ENCODE results near the gene PSAPL1.

The PSAPL1 gene

GRCh38 chr4:7393601-7394575 is 40.8 kb downstream of the PSAPL1 start:
- no peak for DNase-seq

DNA sequence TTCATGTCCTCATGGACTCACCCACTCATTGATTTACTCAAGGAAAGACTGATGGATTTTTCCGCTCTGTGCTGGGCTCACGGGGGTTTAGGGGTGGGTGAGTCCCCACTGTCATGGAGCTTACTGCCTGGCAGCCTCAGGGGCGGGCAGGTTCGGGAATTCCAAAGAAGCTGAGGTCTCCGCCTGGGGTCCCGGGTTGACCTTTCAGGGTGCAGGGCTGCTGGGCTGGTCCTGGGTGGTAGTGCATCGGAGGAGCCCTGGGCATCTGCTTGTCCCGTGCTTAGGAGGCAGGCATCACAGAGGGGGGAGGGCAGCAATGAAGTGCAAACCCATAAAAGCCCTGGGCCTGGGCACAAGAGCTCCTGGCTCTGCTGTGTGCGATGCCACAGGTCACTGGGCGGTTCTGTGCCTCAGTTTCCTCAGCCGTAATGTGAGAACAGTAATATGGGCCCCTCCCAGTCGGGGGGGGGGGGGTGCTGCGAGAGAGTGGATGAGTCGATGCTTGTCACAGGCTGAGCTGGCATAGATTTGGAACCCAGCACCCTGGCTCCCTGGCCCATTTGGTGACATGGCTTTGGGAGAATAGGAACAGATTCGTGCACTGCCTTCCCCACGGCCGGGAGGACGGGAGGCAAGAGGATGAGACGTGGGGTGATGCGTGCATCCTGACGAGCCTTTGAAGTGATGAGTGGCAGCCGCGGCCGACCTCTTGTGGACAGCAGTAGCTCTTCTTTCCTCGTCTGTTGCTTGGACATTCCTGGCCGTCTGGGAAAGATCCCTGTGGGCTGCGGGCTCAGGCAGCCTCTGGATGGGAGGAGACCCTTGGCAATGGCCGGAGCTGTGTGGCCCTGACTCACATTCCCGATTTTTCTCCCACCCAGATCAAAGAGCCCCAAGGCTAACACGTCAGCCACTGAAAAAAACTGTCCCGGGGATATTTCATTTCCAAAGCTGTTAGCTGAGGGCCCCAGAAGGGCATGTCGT is 42.0 kb downstream of the PSAPL1 start:
- DNase-seq = no peak

DNA sequence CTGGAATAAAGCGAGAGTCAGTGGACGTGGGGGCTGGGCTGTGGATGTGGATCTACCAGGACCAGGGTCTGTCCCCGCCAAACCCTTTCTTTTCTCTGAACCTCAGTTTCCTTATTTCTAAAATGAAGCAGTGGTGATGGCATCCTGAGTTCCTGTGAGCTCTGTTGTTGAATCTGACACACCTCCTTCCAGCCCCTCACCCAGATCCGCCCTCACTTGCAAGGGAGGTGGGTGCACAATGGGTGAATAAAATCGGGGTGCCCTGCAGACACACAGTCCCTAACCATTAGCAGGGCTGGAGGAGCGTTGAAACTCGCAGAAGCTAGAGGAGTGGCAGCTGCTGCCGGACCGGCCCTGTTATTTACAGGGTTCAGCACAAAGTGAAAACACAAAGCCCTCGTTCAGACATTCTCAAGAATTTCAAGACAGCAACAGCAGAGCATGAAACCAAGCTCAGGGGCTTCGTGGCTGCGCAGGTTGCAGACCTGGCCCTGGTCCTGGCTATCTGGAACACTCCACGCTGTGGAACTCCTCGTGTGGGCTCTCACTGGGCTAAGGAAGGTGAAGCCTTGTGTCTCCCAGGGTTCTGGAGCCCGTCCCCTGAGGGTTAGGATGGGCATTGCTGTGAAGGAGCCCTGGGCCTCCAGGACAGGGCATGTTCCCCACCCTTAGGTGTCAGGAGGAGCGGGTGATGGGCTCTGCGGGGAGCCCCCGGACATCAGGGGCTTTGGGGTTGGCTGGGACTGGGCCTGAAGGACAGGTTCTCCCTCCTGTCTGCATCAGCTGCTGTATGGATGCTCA is 42.9 kb downstream of the PSAPL1 start:
- DNase-seq = no peak

- DNase-seq = no peak
These were observed 43.7 kb downstream of the PSAPL1 start for GRCh38 chr4:7390906-7391636.

GRCh38 chr4:7390336-7390735 is 44.4 kb downstream of the PSAPL1 start:
- no peak for DNase-seq

DNA sequence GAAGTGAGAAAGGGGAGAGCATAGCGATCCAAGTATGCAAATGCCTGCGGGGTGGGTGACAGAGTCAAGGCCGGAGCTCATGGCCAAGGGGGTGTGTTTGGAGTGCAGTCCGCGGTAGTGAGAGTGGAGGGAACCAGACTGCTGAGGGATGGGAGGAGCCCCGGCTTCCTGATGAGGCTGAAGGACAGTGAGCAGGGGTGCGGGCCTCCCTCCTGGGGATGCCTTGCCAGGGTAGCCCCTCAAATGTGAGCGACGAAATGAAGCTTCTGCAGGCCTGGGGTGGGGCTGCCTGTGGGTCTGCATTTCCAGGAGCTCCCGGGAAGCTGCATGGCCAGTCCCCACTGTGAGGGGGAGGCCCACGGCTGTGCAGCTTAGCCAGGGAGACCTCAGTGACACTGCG is 45.0 kb downstream of the PSAPL1 start:
- DNase-seq = no peak

DNA sequence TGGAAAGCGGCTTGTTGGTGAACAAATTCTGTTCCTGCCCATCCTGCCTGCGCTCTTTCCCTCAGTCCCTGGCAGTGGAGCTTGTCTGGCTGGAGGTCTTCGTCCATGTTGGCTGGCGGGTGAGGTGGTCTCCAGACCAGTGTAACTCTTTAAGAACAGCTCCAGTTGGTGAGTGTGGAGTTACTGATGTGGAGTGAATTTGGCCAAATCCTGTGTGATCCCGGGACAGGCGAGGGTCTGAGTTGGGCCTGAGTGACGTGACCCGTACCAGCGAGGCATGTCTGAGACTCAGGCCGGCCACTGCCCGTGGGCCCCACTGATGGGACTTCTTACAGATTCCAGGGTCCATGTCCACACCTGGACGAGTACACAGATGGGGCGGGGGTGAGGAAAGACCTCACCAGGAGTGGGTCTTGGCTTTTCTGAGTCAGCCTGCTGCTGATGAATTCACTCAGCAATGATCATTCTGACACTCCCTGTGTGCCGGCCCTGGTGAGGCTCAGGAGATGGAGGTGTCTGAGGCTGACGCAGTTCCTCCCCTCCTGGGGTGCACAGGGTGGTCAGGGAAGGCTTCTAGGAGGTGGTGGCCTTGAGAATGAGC is 45.5 kb downstream of the PSAPL1 start:
- DNase-seq = no peak

GRCh38 chr4:7388627-7389026 is 46.1 kb downstream of the PSAPL1 start:
- no peak for DNase-seq

DNA sequence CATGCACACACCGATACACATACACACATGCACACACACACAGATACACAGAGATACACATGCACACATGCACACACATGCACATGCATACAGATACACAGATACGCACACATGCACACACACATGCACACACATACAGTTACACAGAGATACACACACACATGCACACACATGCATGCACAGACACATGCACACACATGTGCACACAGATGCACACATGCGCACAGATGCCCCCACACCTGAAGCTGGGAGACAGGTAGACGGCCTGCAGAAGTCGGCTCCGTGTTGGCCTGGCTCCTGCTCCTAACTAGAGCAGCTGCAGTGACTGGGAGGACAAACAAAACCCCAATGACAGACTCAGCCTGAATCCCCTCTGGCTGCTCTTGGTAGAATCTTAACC is 46.8 kb downstream of the PSAPL1 start:
- DNase-seq = no peak

DNA sequence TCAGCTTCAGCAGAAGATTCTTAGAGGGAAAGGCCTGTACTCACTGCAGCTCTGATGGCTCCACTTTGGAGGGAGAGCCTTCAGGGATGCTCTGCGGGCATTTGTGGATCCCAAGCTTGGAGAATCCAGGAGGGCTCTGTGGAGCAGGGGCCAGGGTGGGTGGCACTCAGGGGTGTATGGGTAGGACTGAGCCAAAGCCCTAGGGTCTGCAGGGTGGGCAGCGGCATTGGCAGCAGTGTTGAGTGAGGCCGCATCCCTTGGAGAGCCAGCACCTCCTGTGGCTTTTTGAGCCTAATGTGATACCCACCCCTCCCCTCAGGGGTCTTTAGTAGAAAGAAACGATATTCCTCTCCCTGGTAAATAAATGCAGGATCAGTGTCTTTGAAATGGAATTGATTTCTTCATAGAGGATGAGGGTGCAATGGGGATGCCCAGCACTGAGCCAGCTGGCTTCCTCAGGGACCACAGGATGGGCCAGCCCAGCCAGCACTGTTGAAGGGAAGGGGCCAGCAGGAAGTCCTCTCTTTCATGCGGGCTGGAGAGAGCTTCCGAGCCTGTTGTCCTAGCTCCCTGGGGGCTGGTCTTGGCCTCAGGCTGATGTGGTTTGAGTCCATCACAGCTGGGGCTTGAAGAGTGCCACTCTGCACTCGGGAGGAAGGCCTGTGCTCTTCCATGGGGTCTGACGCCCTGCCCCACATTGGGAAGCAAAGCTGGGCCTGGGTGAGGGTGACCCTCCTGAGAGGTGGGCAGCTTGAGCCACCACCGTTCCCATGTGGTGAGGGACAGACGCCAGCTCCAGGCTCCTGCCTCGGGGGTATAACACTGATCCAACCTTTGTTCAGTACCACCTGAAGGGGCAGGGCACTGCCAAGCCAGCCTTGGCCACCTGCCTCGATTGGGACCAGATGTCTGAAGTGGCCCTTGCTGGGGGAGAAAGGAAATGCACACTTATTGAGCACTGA is 49.5 kb downstream of the PSAPL1 start:
- DNase-seq = no peak

DNA sequence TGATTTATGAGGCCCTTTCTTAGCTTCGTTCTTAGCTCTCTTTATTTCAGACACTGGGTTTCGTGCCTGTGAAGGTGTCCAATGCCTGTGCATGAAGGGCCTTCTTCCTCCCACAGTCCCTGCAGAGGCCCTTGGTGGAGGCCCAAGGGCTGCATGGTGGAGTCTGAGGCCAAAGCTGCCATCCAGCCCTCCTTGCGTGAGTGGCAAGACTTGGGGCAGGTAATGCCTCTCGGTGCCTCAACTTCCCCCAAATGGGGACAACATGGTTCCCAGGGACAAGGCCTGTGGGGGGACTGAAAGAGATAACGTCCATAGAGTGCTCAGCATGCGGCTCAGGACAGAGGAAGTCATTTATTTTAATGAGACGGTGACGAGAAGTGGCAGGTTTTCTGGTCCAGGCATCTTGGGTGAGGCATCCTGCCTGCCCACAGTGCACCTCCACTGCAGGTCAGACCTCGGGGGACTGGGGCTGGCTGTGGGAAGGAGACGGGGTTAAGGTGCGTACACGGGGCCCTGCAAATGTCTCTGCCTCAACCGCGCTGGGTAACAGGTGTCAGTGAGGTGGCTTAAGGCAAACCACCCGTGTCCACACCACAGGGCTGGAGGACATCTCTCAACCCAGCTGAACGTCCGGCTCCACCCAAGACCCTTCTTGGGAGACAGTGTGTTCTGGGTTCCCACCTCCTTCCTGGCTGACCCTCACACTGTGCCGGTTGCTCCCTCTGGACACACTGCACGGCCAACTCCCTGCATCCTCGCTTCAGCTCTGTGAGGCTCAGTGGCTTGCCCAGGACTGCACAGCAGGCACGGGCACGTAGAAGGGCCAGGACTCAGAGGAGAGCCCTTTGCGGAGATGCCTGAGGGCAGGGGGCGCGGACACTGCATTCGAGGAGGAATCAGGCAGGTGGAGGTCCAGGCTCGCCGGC is 50.5 kb downstream of the PSAPL1 start:
- DNase-seq = no peak

DNA sequence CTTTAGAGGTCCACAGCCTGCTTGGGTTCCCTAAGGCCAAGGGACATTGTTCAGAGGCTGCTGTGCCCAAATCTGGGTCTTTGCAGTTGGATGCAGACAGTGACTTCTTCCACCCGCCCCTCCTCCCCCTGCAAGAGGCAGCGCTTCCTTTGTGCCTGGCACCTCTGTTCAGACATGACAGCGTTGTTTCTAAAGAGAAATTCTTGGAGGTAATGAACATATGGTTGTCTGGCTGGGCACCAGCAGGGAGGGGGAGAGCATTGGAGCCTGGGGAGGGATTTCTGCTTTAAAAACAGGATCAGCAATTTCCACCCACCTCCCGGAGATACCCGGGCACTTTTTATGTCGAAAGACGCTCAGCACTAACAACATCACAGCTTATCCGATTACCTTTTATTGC is 51.5 kb downstream of the PSAPL1 start:
- DNase-seq = no peak

DNA sequence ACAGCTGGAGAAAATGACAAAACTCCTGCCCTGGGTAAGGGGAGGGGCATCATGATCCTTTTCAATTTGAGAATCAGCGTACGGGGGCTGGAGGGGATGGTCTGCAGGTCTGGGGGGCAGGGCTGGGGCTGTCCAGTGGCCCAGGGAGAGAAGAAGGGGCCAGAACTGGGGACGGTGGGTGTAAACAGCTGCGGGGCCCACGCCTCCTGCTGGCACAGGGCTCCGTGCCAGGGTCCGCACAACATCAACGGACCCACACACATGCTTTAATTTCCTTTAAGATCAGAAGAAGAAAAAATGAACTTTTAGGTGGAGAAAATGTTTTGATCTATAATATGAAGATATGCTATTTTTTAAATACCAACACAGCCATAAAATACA is 52.1 kb downstream of the PSAPL1 start:
- no peak for DNase-seq

DNA sequence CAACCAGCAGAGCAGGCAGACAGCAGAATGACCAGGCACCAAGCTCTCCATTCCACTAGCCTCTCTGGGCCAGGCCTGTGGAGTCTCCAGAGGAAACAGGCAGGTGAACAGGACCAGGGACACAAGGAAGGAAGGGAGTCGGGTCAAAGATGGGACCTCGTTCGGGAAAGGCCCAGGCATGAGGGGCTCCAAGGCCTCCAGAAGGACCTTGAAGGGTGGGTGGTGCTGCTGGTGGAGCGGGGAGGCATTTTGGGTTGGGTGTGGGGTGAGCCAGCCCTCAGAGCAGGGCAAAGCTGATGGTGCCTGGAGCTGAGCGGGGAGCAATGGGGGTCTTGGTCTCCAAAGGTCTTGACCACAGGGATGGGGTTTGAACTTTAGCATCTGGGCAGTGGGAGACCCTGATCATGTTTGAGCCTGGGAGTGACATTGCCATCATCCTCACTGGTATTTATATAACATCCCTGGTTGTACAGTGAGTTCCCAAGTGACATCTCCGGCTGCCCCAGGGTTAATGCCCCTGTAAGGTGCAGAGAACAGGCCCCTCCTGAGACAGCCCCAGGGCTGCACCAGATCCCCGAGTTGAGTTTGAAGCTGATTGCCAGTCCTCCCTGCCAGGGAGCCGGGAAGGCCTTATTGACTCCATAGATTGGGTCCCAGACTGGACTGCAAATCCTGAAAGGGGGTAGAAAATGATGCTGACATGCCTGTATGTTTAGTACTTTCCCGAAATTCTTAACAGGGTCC is 52.7 kb downstream of the PSAPL1 start:
- DNase-seq = no peak

DNA sequence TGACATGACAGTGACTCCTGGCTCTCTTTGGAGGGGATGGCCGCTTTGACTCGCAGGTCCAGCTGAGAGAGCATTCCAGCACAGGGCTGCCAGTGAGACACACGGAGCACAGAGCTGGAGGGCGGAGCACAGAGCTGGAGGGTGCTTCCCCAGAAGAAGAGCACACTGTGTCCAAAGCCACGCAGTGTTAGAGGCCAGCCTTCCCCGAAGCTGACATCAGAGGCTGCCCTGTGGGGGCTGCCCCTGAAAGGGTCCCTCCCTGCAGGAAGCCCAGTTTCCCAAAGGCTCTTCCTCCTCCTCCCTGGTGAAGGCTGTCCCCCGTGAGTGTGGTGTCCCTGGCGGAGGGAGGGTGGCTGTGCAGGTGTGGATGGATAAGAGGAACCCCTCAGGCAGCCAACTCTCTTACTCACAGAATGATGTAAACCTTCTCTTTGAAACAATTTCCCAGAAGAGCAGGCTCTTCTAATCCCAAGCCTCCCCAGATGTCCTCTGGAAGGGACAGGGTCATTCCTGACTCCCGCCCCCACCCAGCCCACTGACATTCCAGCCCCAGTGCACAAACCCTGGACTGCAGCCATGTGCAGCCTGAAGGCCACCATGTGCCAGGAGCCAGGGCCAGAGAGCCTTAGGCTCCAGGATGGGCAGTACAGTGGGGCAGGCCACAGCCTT is 53.4 kb downstream of the PSAPL1 start:
- DNase-seq = no peak

All from NCI-H187 (cell line).